Smooth muscle cell (in vitro differentiated cells): ENCODE measurements around the gene DDX1. TPM values are rescaled to one million over a fixed set of nuclear protein-coding genes. Genes with fewer than 3 reads are reported as not detected.
"Not testable (repeated sequence)": the region's sequence is repeated elsewhere in the genome, so short reads cannot be mapped to it uniquely, and the experiment has no call there.

Experiments
- DNase-seq: peaks from one replicate; lab custom pipeline; 2025; ENCODE audit not compliant: unreplicated experiment; lab: John Stamatoyannopoulos, UW
- H2AFZ ChIP-seq: fragments of 200-600 bp; sonication (generic); 2 replicates; pipeline ENCODE4 v1.6.0; 2016; ENCODE audit warnings: antibody characterized with exemption, low read depth, mild to moderate bottlenecking
- H3F3A ChIP-seq: fragments of 200-600 bp; sonication (generic); 2 replicates; pipeline ENCODE4 v1.6.0; 2017; ENCODE audit warnings: antibody characterized with exemption, low read depth
- H3K27ac ChIP-seq: fragments of 200-600 bp; sonication (generic); 2 replicates; pipeline ENCODE4 v1.5.1; 2016; ENCODE audit warnings: low read depth, mild to moderate bottlenecking
- H3K27me3 ChIP-seq: fragments of 200-600 bp; sonication (generic); 2 replicates; pipeline ENCODE4 v1.6.1; 2016; ENCODE audit warnings: low read depth, mild to moderate bottlenecking
- H3K36me3 ChIP-seq: fragments of 200-600 bp; sonication (generic); 2 replicates; pipeline ENCODE4 v1.5.1; 2016; ENCODE audit warnings: low read depth
- H3K4me1 ChIP-seq: fragments of 200-600 bp; sonication (generic); 2 replicates; pipeline ENCODE4 v1.5.1; 2016; ENCODE audit warnings: low read depth
- H3K4me2 ChIP-seq: fragments of 200-600 bp; sonication (generic); 2 replicates; pipeline ENCODE4 v1.6.0; 2016; ENCODE audit warnings: mild to moderate bottlenecking
- H3K4me3 ChIP-seq: fragments of 200-600 bp; sonication (generic); 2 replicates; pipeline ENCODE4 v1.5.1; 2016; ENCODE audit warnings: mild to moderate bottlenecking
- H3K79me2 ChIP-seq: fragments of 200-600 bp; sonication (generic); 2 replicates; pipeline ENCODE4 v1.6.0; 2016; ENCODE audit warnings: low read depth, mild to moderate bottlenecking
- H3K9ac ChIP-seq: fragments of 200-600 bp; sonication (generic); 2 replicates; pipeline ENCODE4 v1.6.0; 2016; ENCODE audit warnings: low read depth
- H3K9me3 ChIP-seq: fragments of 200-600 bp; sonication (generic); replicated peaks from 2 replicates; pipeline ENCODE4 v1.5.1; 2016; ENCODE audit warnings: low read depth
- H4K20me1 ChIP-seq: fragments of 200-600 bp; sonication (generic); 2 replicates; pipeline ENCODE4 v1.6.0; 2016; ENCODE audit warnings: low read depth
- CTCF ChIP-seq: fragments of 200-600 bp; sonication (generic); IDR thresholded peaks from 2 replicates; pipeline ENCODE4 v1.5.1; 2017; ENCODE audit warnings: borderline replicate concordance, mild to moderate bottlenecking, antibody characterized with exemption; ENCODE audit not compliant: insufficient read depth, poor library complexity, severe bottlenecking
- WGBS: methylation state at CpG from one replicate; pipeline ENCODE4 v1.1.7; 2016; ENCODE audit warnings: low lambda C conversion rate; 5-methylcytosine and 5-hydroxymethylcytosine counted together
- polyA plus RNA-seq: library from polyadenylated mRNA; unstranded; fragments of >200 nt; fragmentation: Nextera tagmentation; extraction: Ambion mirVana; gene quantifications from 2 replicates; pipeline ENCODE4 v1.2.1, GENCODE V29; 2016
- total RNA-seq: library from RNA; depleted of rRNA; stranded (reverse); fragments of >200 nt; gene quantifications from 2 replicates; pipeline ENCODE4 v1.2.3, GENCODE V29; 2014

DDX1 gene
- total and polyA plus RNA-seq, 2 experiments from 2014 or later = 71.3 to 78.7 TPM

GRCh38 chr2:15678346-15678745, 86.7 kb downstream of the DDX1 start:
- no peak overlapping the region for H2AFZ ChIP-seq
- H3K9ac ChIP-seq = no peak overlapping the region
- H3K4me1 ChIP-seq = peaks cover 17% of the 10 kb centered on the region
- WGBS = 91% methylated on average over 5 of the region's 5 CpGs
- H3F3A ChIP-seq = no peaks in the 10 kb centered on the region
- no peaks in the 10 kb centered on the region for H3K79me2 ChIP-seq
- H3K9me3 ChIP-seq = no peaks in the 10 kb centered on the region
- no peaks in the 10 kb centered on the region for H4K20me1 ChIP-seq
- no peaks in the 10 kb centered on the region for H3K27me3 ChIP-seq
- no peaks in the 10 kb centered on the region for H3K36me3 ChIP-seq
- no peak for DNase-seq
- no peak for TF ChIP-seq CTCF
- H3K4me2 ChIP-seq = no peak overlapping the region
- no peak overlapping the region for H3K27ac ChIP-seq
- H3K4me3 ChIP-seq = no peak overlapping the region

GRCh38 chr2:15678909-15679308, 87.2 kb downstream of the DDX1 start:
- no peak for TF ChIP-seq CTCF
- Histone ChIP-seq H3K36me3 (no peaks in the 10 kb centered on the region), H3K4me2 (no peak overlapping the region), H3K27me3 (no peaks in the 10 kb centered on the region), H3K27ac (no peak overlapping the region), H3F3A (no peaks in the 10 kb centered on the region), H3K4me3 (no peak overlapping the region), H3K9ac (no peak overlapping the region), H4K20me1 (no peaks in the 10 kb centered on the region), H3K79me2 (no peaks in the 10 kb centered on the region), H3K4me1 (peaks cover 11% of the 10 kb centered on the region), H3K9me3 (no peaks in the 10 kb centered on the region), H2AFZ (no peak overlapping the region)
- no peak for DNase-seq
- 96% methylated on average over 2 of the region's 2 CpGs for WGBS

GRCh38 chr2:15679386-15679924, 87.8 kb downstream of the DDX1 start:
- DNase-seq = no peak
- no peaks in the 10 kb centered on the region for H3K79me2 ChIP-seq
- no peaks in the 10 kb centered on the region for H3K36me3 ChIP-seq
- no peak overlapping the region for H3K27ac ChIP-seq
- WGBS = 93% methylated on average over 3 of the region's 3 CpGs
- no peaks in the 10 kb centered on the region for H3K27me3 ChIP-seq
- H3K4me3 ChIP-seq = no peak overlapping the region
- H4K20me1 ChIP-seq = no peaks in the 10 kb centered on the region
- peaks cover 11% of the 10 kb centered on the region for H3K4me1 ChIP-seq
- H3K9ac ChIP-seq = no peak overlapping the region
- no peaks in the 10 kb centered on the region for H3K9me3 ChIP-seq
- no peaks in the 10 kb centered on the region for H3F3A ChIP-seq
- no peak overlapping the region for H3K4me2 ChIP-seq
- no peak overlapping the region for H2AFZ ChIP-seq
- no peak for TF ChIP-seq CTCF

GRCh38 chr2:15680132-15680531, 88.5 kb downstream of the DDX1 start:
- peaks cover 11% of the 10 kb centered on the region for H3K4me1 ChIP-seq
- 97% methylated on average over 4 of the region's 33 CpGs for WGBS
- H3K27me3 ChIP-seq, H2AFZ ChIP-seq, H3K27ac ChIP-seq, H3K4me3 ChIP-seq, H3F3A ChIP-seq, H3K9ac ChIP-seq, H3K79me2 ChIP-seq, H4K20me1 ChIP-seq, H3K36me3 ChIP-seq, H3K4me2 ChIP-seq, DNase-seq, H3K9me3 ChIP-seq: not testable (repeated sequence)

Other genes starting within 250 kb of the DDX1 start
- 51.1 and 72.0 TPM in 2 replicates for gene NBAS, start 30.5 kb upstream of the DDX1 start, total RNA-seq
- 28.8 and 31.2 TPM in 2 replicates for gene NBAS, start 30.5 kb upstream of the DDX1 start, polyA plus RNA-seq